GM03348 (cell line): Measurements from ENCODE around the gene PXMP2.
"Not testable (repeated sequence)": the region's sequence is repeated elsewhere in the genome, so short reads cannot be mapped to it uniquely, and the experiment has no call there.

Experiments
- DNase-seq: peaks from one replicate; pipeline ENCODE4 v3.0.0; 2012; ENCODE audit warnings: low spot score

PXMP2 gene

DNA sequence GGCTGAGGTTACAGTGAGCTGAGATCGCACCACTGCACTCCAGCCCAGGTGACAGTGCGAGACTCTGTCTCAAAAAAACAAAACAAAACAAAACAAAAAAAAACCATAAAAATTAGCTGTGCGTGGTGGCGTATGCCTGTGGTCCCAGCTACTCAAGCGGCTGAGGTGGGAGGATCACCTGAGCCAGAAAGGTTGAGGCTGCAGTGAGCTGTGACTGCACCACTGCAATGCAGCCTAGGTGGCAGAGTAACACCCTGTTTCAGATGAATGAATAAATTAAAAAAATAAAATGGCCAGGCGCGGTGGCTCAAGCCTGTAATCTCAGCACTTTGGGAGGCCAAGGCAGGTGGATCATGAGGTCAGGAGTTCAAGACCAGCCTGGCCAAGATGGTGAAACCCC, 66.3 kb downstream of the PXMP2 start:
- not testable (repeated sequence) for DNase-seq

- DNase-seq: no peak
Measured at GRCh38 chr12:132754160-132754932, 67.0 kb downstream of the PXMP2 start.
